Endothelial cell of umbilical vein (primary cell): Measurements from ENCODE around the gene HYAL3. TPM values are rescaled to one million over a fixed set of nuclear protein-coding genes. Genes with fewer than 3 reads are reported as not detected.
A peak's percentile ranks its signal among the peaks of the same experiment; 100 is the strongest.

Source experiments
- BruUV-seq: library from RNA; stranded (reverse); fragments of 400-500 nt; replicated peaks from 2 replicates; lab custom pipeline; 2021; lab: Mats Ljungman, UMichigan
- CTCF ChIA-PET: fragments of 300-600, 350-600 bp; sonication (Branson Sonifier 250); formaldehyde crosslinking; loops from one replicate; lab custom pipeline; 2021; ENCODE audit warnings: antibody characterized with exemption, inconsistent platforms; lab: Charles Lee
- POLR2A ChIA-PET: fragments of 300-600, 350-600 bp; sonication (Branson Sonifier 250); formaldehyde crosslinking; loops from one replicate; lab custom pipeline; 2021; ENCODE audit warnings: antibody characterized with exemption, inconsistent platforms; lab: Charles Lee
- DNase-seq: peaks from one replicate; pipeline ENCODE4 v3.0.0-alpha.2; 2011; ENCODE audit warnings: low read depth, low spot score
- FAIRE-seq: peaks from 2 replicates; lab custom pipeline; 2011; peaks lifted over from hg19 to GRCh38; lab: Jason Lieb, UNC
- H2AFZ ChIP-seq: 2 replicates; pipeline ENCODE4 v1.6.0; 2012; ENCODE audit warnings: low read depth, low read length, control low read depth, inconsistent platforms
- H3K27ac ChIP-seq: 2 replicates; pipeline ENCODE4 v1.5.1; 2011; ENCODE audit warnings: low read depth, mild to moderate bottlenecking, control low read depth, low read length, moderate library complexity; ENCODE audit not compliant: insufficient read depth
- H3K27me3 ChIP-seq, 2 experiments: 2 replicates each; pipeline versions ENCODE4 v1.6.0 to v1.6.1; 2011; ENCODE audit warnings: low read length in 2 of 2, mixed read lengths in 1 of 2; ENCODE audit not compliant: control insufficient read depth in 2 of 2, insufficient read depth in 2 of 2
- H3K36me3 ChIP-seq, 2 experiments: 2 replicates in 1 of 2; 3 replicates in 1 of 2; pipeline ENCODE4 v1.5.1; 2011; ENCODE audit warnings: low read length in 2 of 2, mild to moderate bottlenecking in 1 of 2, moderate library complexity in 1 of 2; ENCODE audit not compliant: control insufficient read depth in 2 of 2, insufficient read depth in 2 of 2; ENCODE audit errors: extremely low read depth in 1 of 2
- H3K4me1 ChIP-seq: 3 replicates; pipeline ENCODE4 v1.5.1; 2011; ENCODE audit warnings: mild to moderate bottlenecking, low read length; ENCODE audit not compliant: control insufficient read depth, insufficient read depth; ENCODE audit errors: extremely low read depth
- H3K4me2 ChIP-seq: 2 replicates; pipeline ENCODE4 v1.6.1; 2011; ENCODE audit warnings: low read length, control low read depth, mixed read lengths; ENCODE audit not compliant: insufficient read depth
- H3K4me3 ChIP-seq, 3 experiments: fragments of 200-600 bp in 1 of 3; sonication (generic), shearing (Covaris generic) in 1 of 3; replicated peaks in 1 of 3; 2 replicates each; pipeline ENCODE4 v1.5.1; 2011 to 2016; ENCODE audit warnings: control low read depth in 3 of 3, low read length in 3 of 3, mild to moderate bottlenecking in 2 of 3, inconsistent platforms in 1 of 3, low read depth in 1 of 3, moderate library complexity in 1 of 3; ENCODE audit not compliant: insufficient read depth in 1 of 3
- H3K79me2 ChIP-seq: 2 replicates; pipeline ENCODE4 v1.6.0; 2012; ENCODE audit warnings: low read length, inconsistent platforms; ENCODE audit not compliant: control insufficient read depth, insufficient read depth
- H3K9ac ChIP-seq: replicated peaks from 2 replicates; pipeline ENCODE3; 2011; ENCODE audit warnings: low read length, control low read depth; ENCODE audit not compliant: insufficient read depth; ENCODE audit errors: extremely low read depth
- H3K9me1 ChIP-seq: replicated peaks from 3 replicates; pipeline ENCODE4 v1.6.0; 2011; ENCODE audit warnings: mild to moderate bottlenecking, low read length; ENCODE audit not compliant: control insufficient read depth, insufficient read depth; ENCODE audit errors: extremely low read depth
- H3K9me3 ChIP-seq: replicated peaks from 2 replicates; pipeline ENCODE4 v1.5.1; 2012; ENCODE audit warnings: low read length, inconsistent platforms; ENCODE audit not compliant: control insufficient read depth, insufficient read depth
- H4K20me1 ChIP-seq: replicated peaks from 2 replicates; pipeline ENCODE3; 2011; ENCODE audit warnings: mild to moderate bottlenecking, low read length; ENCODE audit not compliant: control insufficient read depth, insufficient read depth; ENCODE audit errors: extremely low read depth
- EZH2 ChIP-seq: IDR thresholded peaks from 2 replicates; pipeline ENCODE4 v1.6.1; 2012; ENCODE audit warnings: borderline replicate concordance, low read depth, mild to moderate bottlenecking, moderate library complexity, low read length, inconsistent platforms; ENCODE audit not compliant: severe bottlenecking
- FOS ChIP-seq: IDR thresholded peaks from 2 replicates; pipeline ENCODE4 v1.6.1; 2011; ENCODE audit warnings: mild to moderate bottlenecking, low read length, moderate library complexity, borderline replicate concordance; ENCODE audit not compliant: insufficient read depth
- JUN ChIP-seq: IDR thresholded peaks from 2 replicates; pipeline ENCODE4 v1.6.1; 2011; ENCODE audit warnings: borderline replicate concordance, low read depth; ENCODE audit not compliant: insufficient read length, insufficient read depth
- MYC ChIP-seq: IDR thresholded peaks from one replicate; pipeline ENCODE4 v1.6.1; 2011; ENCODE audit warnings: mild to moderate bottlenecking, low read depth, low read length
- POLR2A ChIP-seq: IDR thresholded peaks from 2 replicates; pipeline ENCODE4 v1.6.1; 2012; ENCODE audit warnings: low read depth, mild to moderate bottlenecking, control low read depth, low read length
- POLR2AphosphoS5 ChIP-seq: IDR thresholded peaks from 2 replicates; pipeline ENCODE4 v1.6.1; 2012; ENCODE audit warnings: low read depth, mild to moderate bottlenecking, control low read depth, low read length, moderate library complexity; ENCODE audit not compliant: insufficient read depth
- dilution Hi-C: fragments of 300-500 bp; cut with MboI; formaldehyde crosslinking; loops from one replicate; pipeline ENCODE4 v1.15.0; 2019; ENCODE audit warnings: low sequenced_read_pairs; ENCODE audit not compliant: extremely low pct_ligation_motif_present
- intact Hi-C: fragments of 100-400 bp; cut with micrococcal nuclease; formaldehyde crosslinking; loops from one replicate; pipeline ENCODE4 v1.10.0; 2022
- polyA plus RNA-seq, 4 experiments: library from polyadenylated mRNA; depleted of rRNA in 3 of 4; stranded (reverse) in 3 of 4; unstranded in 1 of 4; fragments of >200 nt; gene quantifications; 2 replicates each; pipeline versions ENCODE4 v1.2.1 to v1.2.3, GENCODE V29; 2011 to 2012; ENCODE audit warnings: missing spikeins in 1 of 4
- total RNA-seq: library from RNA; stranded (reverse); gene quantifications from 2 replicates; pipeline ENCODE4 v1.2.3, GENCODE V29; 2021
- TF ChIP-seq, protein P1 (sequence below), 2 donors: IDR thresholded peaks; 1 replicate in 1 of 2; 2 replicates in 1 of 2; pipeline ENCODE4 v1.5.1; 2011; ENCODE audit warnings: low read length in 2 of 2, mild to moderate bottlenecking in 2 of 2, moderate library complexity in 2 of 2, control low read depth in 1 of 2, inconsistent platforms in 1 of 2, low read depth in 1 of 2; ENCODE audit not compliant: insufficient read depth in 1 of 2; ENCODE audit errors: extremely low read depth in 1 of 2
- TF ChIP-seq, protein P2 (sequence below): IDR thresholded peaks from 2 replicates; pipeline ENCODE4 v1.6.1; 2011; ENCODE audit not compliant: insufficient read depth, insufficient read length

The HYAL3 gene
- total and polyA plus RNA-seq, 2 donors (not counting 3 experiments of a cell fraction or from before 2014, with no cell fraction given) = 4.8 to 11.5 TPM

- no peak within 1 kb of the TSS for H3K9ac ChIP-seq
- intact Hi-C loops (loop anchor here (5.0 kb wide), 1 partner anchor 92 kb away; no protein-coding TSS in a partner anchor), dilution Hi-C loops (no loop called here)
- CTCF ChIA-PET = interaction anchor here (1.3 to 7.7 kb wide), 2 partner anchors 12 to 195 kb away, joined by 4 to 165 read pairs; no protein-coding TSS in a partner anchor
- peak; percentile 77 for FAIRE-seq
- H3K79me2 ChIP-seq = no peaks in the 10 kb centered on the region
- no peaks in the 10 kb centered on the region for H3K9me1 ChIP-seq
- POLR2A ChIA-PET = no interaction called here
- no peak for TF ChIP-seq POLR2A
- TF ChIP-seq EZH2 = no peak
- no peak for TF ChIP-seq JUN
- TF ChIP-seq FOS = no peak
- no peak for TF ChIP-seq POLR2AphosphoS5
- TF ChIP-seq, protein P1, sequence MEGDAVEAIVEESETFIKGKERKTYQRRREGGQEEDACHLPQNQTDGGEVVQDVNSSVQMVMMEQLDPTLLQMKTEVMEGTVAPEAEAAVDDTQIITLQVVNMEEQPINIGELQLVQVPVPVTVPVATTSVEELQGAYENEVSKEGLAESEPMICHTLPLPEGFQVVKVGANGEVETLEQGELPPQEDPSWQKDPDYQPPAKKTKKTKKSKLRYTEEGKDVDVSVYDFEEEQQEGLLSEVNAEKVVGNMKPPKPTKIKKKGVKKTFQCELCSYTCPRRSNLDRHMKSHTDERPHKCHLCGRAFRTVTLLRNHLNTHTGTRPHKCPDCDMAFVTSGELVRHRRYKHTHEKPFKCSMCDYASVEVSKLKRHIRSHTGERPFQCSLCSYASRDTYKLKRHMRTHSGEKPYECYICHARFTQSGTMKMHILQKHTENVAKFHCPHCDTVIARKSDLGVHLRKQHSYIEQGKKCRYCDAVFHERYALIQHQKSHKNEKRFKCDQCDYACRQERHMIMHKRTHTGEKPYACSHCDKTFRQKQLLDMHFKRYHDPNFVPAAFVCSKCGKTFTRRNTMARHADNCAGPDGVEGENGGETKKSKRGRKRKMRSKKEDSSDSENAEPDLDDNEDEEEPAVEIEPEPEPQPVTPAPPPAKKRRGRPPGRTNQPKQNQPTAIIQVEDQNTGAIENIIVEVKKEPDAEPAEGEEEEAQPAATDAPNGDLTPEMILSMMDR (IDR thresholded peaks at IDR 0.05; ENCODE audit: extremely low read depth in 1 of 2, insufficient read depth in 1 of 2, low read depth in 1 of 2, low read length in 2 of 2) = no peak
- TF ChIP-seq, protein P2, sequence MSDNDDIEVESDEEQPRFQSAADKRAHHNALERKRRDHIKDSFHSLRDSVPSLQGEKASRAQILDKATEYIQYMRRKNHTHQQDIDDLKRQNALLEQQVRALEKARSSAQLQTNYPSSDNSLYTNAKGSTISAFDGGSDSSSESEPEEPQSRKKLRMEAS = no peak
- no peak for TF ChIP-seq MYC
- H3K36me3 ChIP-seq = peaks cover 0 to 4% of the 10 kb centered on the region in 2 experiments
- peak within 1 kb of the TSS in 2 of 3 experiments; percentile 16 to 29 for H3K4me3 ChIP-seq
- BruUV-seq = no TSS peak
- H3K4me2 ChIP-seq = peak within 1 kb of the TSS; percentile 50
- DNase-seq = no peak
- no peaks in the 10 kb centered on the region for H4K20me1 ChIP-seq
- H3K4me1 ChIP-seq = peaks cover 15% of the 10 kb centered on the region
- no peaks in the 10 kb centered on the region for H3K9me3 ChIP-seq
- peak within 1 kb of the TSS; percentile 85 for H2AFZ ChIP-seq
- no peaks in the 10 kb centered on the region for H3K27me3 ChIP-seq
- no peak within 1 kb of the TSS for H3K27ac ChIP-seq
These were observed 46.5 kb upstream of the HYAL3 start, which contains the start of gene ZMYND10 for GRCh38 chr3:50345586-50346234. ZMYND10 (minus strand) TSS chr3:50345732; CDS start chr3:50345579, 153 bp downstream.
